DND-41 (cell line): ENCODE data around the gene PAPOLB.

ENCODE experiments used
- CTCF ChIP-seq: IDR thresholded peaks from 2 replicates; pipeline ENCODE4 v1.5.1; 2012; ENCODE audit warnings: borderline replicate concordance, low read length, moderate library complexity, mild to moderate bottlenecking; ENCODE audit not compliant: poor library complexity, severe bottlenecking; ENCODE audit errors: extremely low read depth
- EZH2 ChIP-seq: IDR thresholded peaks from 3 replicates; pipeline ENCODE4 v1.6.1; 2012; ENCODE audit warnings: borderline replicate concordance, low read depth, mild to moderate bottlenecking, moderate library complexity, low read length, inconsistent platforms; ENCODE audit not compliant: severe bottlenecking

GRCh38 chr7:4905171-4905570 is 43.3 kb upstream of the PAPOLB start:
- no peak for TF ChIP-seq CTCF
- TF ChIP-seq EZH2 = no peak
